Effector CD8-positive, alpha-beta T cell (primary cell): ENCODE measurements around the gene HOXA13.

Source experiments
- DNase-seq: peaks from one replicate; lab custom pipeline; 2025; lab: John Stamatoyannopoulos, UW

Gene HOXA13

GRCh38 chr7:27170426-27171324 is 29.2 kb downstream of the HOXA13 start:
- no peak for DNase-seq

GRCh38 chr7:27169658-27170425 is 30.0 kb downstream of the HOXA13 start:
- no peak for DNase-seq

DNA sequence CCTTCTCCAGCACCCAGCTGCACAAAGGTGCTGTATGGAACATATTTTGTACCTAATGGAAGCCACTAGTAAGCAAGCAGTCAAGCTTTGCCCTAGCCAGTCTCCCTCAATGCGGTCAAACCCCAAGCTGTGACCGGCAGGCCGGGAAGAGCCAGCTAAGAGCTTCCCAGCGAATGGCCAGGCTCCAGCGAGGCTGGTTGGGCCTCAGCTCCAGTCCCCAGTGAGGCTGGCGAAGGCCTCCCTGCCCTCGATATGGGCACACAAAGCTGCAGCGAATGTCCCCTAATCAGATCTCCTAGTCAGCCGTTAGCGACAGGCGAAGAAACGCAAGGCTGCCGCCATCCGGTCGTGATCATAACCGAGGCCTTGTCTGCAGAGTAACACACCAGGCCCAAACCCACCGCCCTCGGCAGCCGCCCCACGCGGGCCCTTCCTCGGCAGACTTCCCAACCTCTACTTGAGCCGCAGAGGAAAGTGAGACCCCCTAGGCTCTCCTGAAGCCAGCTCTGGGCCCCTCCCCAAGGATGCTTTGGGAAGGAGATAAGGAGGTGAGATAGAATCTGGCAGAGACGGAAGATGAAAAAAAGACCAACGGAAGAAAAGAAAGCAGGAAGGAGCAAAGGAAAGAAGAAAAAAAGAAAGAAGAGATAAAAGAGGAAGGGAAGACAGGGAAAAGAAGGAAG is 31.5 kb downstream of the HOXA13 start:
- no peak for DNase-seq

DNA sequence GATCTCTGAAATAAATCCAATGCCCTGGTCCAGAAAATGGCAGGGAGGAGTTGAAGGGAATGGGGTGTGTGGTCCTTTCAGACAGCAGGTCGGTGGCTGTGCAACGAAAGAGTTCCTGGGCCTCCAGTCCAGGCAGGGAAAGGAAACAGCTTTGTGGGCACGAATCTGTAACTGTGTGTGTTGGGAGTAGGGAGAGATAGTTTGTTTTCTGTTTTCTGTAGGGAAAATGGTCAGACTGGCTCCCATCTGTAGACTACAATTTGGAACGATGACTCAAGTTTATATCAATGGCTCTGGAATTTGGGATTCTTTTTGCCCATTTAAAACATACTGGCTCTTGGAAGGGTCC is 32.0 kb downstream of the HOXA13 start:
- no peak for DNase-seq

DNA sequence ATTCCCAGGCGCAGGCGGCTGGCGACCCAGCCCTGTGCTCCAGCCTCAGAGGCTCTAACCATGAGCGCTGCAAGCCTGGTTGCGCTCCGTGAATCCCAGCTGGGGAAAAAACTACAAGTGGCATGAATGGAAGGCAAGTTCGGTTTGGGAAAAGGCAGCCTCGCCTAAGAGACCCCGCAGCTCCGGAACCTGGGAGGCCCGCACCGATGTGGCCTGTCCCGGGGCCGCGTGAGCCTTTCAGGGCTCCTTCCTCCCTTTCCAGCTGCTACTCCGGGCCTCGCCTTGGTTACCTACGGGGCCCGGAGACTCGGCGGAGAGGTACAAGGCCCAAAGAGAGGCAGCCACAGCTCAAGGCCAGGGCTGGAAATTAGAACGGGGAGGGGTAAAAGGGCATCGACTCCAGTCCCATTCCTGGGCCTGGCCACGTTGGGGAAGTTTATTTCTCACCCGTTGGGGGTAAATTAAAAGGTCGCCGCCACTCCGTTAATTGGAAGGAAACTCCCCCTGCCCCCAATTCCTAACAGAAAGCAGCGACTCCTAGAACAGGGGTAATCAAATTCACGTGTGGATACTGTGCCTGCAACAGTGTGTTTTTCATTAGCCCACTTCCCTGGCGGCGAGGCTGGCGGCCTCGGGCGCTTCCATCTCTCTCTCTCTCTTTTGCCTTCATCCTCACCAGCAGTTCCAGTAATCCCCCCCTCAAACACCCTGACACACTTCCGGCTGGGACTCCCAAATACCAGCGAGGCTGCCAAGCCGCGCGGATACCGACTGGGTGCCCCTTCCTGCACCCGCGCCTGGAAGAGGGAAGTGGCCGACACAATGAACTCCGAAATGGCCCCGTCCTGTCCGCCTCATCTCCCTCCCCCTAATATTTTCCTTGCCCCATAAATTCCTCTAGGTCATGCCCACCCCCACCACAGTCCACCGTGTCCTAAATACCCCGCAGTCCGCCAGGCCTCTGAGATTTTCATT is 33.1 kb downstream of the HOXA13 start:
- DNase-seq, result no peak

DNA sequence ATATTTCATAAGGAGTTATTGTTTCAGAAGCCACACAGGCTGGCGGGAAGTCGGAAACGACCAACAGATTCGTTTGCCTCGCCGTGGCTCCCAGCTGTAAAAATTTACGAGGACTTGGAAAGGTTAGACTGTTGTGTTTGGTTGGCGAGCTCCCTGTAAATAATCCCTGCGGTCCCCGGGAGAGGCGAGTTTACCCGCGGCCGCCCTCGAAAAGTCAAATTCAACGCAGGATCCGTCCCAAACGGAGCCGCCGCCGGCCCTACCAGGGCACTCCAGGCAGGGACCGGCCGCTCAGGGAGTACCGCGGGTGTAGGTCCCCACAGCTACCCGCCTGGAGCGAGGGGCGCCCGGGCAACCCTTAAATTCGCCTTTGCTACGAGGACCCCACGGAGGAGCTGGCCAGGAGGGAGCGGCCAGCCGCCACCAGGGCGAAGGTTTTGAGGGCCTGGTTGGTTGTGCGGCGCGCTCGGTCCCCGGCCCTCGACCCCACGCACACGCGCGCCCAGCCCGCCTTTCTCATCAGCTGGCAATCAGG is 33.8 kb downstream of the HOXA13 start:
- no peak for DNase-seq

- no peak for DNase-seq
Measured at GRCh38 chr7:27165089-27165995, 34.5 kb downstream of the HOXA13 start, which contains the start of gene HOXA9. Gene HOXA9 (minus strand): TSS chr7:27165537. CDS start chr7:27165457, 80 bp downstream.

GRCh38 chr7:27164367-27165088 is 35.4 kb downstream of the HOXA13 start:
- DNase-seq, result no peak

DNA sequence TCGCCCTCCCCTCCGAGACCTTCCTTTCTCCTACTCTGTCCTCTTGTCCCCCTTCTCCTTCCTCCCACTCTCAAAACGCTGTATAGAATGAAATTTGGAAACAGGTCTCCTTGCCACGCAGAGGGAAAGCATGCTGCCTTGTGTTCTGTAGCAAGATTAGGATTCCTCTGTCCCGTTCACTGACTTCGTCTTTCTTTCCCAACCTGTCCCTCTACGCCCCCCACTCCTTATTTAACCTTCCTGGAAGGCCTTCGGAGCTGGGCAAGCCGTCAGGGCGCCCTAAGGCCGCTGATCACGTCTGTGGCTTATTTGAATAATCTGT is 35.9 kb downstream of the HOXA13 start:
- DNase-seq, result no peak

- no peak for DNase-seq
Measured at GRCh38 chr7:27163288-27164044, 36.4 kb downstream of the HOXA13 start.

DNA sequence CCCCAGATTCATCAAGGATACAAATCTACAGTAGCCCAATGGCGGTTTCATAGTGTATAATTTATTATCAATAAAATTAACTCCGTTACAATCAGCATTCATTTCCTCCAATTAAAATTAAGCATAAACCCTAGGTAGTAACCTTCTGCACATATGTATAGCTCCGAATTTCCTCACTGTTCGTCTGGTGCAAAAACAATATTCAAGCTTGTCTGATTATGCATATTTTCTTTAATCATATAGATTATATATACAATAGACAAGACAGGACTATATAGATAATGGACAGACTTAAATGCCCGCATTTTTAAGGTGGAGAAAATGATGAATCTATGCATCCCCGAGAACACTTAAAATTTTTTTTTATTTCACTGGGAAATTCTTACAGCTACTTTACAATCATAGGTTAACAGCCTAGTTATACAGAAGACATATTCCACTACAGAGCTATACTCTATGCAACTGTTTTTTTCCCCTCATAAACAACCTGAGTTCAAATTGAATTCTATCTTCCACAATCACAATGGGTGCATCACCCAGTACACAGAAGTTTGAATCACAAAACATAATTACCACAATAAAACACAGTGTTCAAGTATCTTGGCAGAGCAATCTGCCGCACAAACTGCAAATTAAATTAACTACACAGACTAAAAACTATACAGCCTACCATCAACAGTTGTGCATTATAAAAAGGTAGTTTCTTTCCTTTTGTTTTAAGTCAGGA is 37.2 kb downstream of the HOXA13 start:
- DNase-seq, result no peak

DNA sequence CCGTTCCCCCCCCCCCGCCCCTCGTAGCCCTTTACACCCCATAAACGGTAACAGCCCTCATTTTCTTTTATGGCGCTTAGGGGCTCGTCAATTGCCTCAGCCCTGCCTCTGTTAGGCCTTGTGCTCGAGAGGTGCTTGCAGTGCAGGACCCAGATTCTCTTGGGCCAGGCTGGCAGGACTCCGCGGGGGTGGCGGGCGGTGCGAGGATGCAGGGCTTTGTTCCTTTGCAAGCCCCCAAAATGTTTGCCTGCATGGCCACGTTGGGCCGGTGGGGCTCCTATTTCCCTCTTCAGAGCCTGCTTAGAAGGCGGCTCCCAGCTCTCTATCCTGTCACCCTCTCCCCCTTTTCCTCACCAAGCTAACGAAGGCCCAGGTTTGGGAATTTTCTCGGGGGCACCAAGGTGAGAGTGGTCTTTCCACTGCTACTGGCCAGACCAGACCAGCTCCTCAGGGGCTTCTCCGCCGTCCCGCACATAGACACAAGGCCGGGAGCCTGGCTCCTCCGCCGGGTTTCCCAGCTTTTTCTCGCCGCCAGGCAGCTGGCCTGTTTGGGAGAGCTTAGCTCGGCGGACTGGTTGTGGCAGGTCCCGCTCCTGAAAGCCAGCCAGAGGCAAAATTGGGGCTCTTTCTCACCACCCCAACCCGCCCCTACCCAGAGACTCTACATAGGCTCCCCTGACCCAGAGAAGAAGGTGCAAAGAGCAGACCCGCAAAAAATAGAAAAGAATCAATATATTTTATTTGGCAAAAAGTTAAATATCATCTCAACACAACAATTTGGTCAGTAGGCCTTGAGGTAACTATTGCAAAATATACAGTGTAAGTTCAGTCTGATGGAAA is 38.0 kb downstream of the HOXA13 start:
- no peak for DNase-seq

DNA sequence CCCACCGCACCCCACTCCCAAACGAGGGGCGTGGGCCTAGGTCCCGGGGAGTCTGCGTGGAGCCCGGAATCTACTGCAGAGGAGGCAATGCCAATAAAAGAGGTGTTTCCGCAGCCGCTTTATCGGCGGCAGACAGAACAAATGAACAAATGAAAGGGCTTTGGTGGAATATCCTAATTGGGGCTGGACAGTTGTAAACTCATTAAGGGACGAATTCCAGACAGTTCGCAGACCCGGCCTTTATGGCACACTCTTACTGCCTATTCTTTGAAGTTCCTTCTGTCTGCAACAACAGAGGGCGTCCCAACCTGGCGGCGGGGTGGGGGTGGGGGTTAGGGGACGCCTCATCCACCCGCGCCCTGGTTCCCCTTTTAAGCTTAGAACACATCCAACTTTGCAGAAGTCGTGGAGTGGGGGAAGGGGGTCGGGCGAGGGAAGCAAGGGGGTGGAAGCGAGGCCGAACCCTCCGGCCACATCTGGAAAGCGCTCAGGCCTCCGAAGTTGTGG is 38.6 kb downstream of the HOXA13 start:
- DNase-seq, result no peak

DNA sequence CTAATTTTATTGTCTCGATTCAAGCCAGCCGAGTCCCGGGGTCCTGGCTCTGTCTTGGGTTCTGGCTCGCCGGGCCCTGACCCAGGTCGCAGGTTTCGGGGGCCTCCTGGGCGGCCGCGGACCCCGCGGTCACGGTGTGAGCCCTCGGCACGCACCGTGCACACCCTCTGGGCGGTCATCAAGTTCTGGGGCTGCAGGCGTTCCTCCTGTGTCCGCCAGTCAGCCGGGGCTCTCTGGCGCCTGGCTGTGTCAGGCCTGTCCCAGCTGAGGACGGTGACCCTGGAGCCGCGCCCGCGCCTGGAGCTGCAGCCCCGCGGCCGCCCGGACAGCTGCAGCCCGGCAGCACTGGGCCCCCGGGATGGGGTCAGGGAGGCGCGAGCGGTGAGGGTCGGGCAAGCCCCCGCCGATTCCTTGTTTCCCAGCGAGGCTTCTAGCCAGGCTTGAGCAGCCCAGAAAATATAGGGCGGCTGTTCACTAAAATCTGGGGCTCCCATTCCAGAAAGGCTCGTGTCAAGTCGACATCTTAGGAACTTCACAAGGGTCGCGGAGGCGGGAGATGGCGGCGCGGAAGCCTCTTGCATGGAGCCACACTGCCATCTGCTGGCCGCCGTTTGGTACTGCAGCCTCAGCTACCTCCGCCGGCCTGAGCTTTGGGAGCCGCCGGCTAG is 39.2 kb downstream of the HOXA13 start:
- peak; percentile 79 for DNase-seq

GRCh38 chr7:27160145-27160545 is 39.7 kb downstream of the HOXA13 start:
- no peak for DNase-seq
